Astrocyte of the cerebellum (primary cell): ENCODE measurements around the gene RFT1.

Experiments used
- DNase-seq: peaks from one replicate; pipeline ENCODE4 v3.0.0-alpha.2; 2011; ENCODE audit warnings: low read depth
- H3K4me3 ChIP-seq: 2 replicates; pipeline ENCODE4 v1.5.1; 2011; ENCODE audit warnings: mild to moderate bottlenecking, low read depth, low read length, moderate library complexity
- in situ Hi-C: cut with HindIII; loops from 2 replicates; pipeline ENCODE4 v1.10.0; 2017; ENCODE audit warnings: low sequenced_read_pairs
- TF ChIP-seq, protein P1 (sequence below): IDR thresholded peaks from 2 replicates; pipeline ENCODE4 v1.5.1; 2012; ENCODE audit warnings: low read length, low read depth, moderate library complexity, mild to moderate bottlenecking; ENCODE audit errors: missing control alignments

RFT1 gene

DNA sequence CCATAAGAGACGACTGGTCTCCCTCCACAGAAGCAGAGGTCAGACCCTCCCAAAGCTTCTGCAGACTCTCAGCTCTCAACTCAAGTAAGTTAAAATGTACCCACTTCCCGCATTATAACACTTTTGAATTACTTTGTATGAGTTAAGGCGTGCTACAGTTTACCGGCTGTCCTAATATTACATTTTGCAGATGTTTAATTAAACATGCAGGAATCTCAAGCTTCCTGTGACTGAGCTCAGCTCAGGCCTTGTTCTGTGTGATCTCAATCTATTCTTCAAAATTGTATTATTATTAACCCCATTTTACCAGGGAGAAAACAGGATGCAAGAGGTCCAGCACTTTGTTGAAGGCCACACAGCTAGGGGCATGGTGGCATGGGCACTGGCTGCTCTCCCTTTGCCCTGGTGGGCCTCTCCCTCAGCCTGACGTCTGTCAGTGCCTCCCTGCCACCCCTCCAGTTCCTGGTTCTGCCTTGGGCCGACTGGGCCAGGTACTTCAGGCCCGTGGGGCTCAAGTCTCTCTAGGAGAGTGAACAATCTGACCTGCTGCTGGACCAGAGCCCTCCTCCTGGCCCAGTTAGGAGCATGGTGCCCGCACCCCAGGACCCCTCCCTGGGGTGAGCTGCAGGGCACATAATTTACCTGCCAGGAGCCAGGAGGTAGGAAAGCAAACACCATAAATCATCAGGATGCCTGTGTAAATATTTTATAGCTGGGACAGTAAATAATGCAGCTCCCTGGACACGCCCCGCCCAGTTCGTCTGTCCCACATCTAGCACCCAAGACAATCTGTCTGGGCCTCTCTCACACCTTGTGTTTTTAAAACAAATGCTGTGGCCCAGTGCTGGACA, 14.9 kb upstream of the RFT1 start:
- no peak for DNase-seq
- TF ChIP-seq, protein P1, sequence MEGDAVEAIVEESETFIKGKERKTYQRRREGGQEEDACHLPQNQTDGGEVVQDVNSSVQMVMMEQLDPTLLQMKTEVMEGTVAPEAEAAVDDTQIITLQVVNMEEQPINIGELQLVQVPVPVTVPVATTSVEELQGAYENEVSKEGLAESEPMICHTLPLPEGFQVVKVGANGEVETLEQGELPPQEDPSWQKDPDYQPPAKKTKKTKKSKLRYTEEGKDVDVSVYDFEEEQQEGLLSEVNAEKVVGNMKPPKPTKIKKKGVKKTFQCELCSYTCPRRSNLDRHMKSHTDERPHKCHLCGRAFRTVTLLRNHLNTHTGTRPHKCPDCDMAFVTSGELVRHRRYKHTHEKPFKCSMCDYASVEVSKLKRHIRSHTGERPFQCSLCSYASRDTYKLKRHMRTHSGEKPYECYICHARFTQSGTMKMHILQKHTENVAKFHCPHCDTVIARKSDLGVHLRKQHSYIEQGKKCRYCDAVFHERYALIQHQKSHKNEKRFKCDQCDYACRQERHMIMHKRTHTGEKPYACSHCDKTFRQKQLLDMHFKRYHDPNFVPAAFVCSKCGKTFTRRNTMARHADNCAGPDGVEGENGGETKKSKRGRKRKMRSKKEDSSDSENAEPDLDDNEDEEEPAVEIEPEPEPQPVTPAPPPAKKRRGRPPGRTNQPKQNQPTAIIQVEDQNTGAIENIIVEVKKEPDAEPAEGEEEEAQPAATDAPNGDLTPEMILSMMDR, result no peak
- in situ Hi-C loops, result no loop called here
- H3K4me3 ChIP-seq, result no peak overlapping the region

DNA sequence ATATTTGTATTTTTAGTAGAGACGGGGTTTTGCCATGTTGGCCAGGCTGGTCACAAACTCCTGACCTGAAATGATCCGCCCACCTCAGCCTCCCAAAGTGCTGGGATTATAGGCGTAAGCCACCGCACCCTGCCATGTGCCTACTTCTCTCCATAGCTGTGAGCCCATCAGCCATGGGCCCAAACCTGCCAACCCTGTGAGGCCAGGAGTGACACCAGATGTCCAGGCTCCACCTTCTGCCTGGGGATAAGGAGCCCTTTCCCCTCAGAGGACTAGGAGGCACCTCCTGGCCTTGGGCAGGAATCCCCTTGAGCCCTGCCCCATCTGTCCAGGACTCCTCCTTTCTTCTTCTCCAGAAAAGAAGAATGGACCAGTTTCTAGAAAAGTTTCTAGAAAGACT, 14.2 kb upstream of the RFT1 start:
- TF ChIP-seq, protein P1, result no peak
- no peak overlapping the region for H3K4me3 ChIP-seq
- in situ Hi-C loops, result no loop called here

DNA sequence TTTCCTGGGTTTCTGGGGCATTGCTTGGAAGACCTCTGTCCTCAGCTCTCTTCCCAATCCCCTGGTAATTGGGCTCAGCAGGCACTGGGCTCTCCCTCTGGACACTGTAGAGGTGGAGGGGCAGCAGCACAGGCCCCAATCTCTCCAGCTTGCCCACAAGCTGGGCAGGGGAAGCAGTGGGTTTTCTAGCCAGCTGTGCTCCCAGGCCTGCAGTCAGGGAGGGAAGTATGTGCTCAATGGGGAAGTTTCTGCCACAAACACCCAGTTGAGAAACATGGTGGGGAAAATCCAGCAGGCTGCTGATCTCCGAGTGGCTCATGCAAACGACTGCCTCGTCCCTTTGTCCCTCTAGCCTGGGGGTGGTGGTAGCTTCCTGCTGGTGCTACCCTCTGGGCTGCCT, 12.8 kb upstream of the RFT1 start:
- no peak overlapping the region for H3K4me3 ChIP-seq
- TF ChIP-seq, protein P1, result no peak
- in situ Hi-C loops, result no loop called here
- no peak for DNase-seq

More for the DNA sequence above, 14.2 kb upstream of the RFT1 start:
- DNase-seq, result no peak

DNA sequence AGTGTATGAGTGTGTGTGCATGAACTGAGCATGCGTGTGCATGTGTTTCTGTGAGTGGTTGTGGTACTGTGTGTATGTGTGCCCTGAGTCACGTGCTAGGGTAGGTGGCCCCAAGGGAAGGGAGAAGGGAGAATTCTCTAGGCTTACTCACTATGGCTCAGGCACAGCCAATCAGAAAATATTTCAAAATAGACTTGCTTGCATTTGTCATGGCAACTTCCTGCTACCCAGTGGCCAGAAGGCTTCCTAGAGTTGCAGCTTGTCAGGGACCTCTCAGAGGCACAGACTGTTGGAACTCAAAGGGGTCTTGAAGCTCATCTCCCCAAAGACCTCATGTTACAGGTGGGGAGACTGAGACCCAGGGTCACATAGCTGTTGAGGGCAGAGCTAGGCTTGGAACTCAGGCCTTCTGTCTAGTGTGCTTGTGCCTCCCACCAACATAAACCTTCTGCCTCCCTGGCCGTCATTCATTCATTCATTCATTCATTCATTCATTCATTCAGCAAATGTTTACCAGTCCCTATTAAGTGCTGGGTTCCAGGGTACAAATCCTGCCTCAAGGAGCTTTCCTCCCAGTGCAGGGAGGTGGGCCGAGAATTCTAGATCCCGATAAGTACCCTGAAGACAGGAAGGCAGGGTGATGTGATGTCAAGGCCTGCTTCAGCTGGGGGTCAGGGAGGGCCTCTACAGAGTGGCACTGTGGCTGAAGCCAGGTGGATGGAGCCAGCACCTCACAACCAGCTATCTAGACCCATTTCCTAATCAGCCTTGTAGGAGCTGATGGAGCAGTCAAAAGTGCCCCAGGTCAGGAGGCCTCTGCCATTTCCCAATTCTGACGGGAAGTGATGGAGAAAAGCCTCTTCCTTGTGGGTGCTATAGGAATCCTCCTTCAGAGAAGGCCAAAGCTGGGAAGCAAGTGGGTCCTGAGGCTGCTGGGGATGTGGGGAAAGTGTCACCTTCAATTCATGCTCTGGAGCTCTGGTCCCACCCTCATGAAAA, 10.9 kb upstream of the RFT1 start:
- H3K4me3 ChIP-seq, result no peak overlapping the region
- in situ Hi-C loops, result no loop called here
- TF ChIP-seq, protein P1, result no peak
- DNase-seq, result no peak

DNA sequence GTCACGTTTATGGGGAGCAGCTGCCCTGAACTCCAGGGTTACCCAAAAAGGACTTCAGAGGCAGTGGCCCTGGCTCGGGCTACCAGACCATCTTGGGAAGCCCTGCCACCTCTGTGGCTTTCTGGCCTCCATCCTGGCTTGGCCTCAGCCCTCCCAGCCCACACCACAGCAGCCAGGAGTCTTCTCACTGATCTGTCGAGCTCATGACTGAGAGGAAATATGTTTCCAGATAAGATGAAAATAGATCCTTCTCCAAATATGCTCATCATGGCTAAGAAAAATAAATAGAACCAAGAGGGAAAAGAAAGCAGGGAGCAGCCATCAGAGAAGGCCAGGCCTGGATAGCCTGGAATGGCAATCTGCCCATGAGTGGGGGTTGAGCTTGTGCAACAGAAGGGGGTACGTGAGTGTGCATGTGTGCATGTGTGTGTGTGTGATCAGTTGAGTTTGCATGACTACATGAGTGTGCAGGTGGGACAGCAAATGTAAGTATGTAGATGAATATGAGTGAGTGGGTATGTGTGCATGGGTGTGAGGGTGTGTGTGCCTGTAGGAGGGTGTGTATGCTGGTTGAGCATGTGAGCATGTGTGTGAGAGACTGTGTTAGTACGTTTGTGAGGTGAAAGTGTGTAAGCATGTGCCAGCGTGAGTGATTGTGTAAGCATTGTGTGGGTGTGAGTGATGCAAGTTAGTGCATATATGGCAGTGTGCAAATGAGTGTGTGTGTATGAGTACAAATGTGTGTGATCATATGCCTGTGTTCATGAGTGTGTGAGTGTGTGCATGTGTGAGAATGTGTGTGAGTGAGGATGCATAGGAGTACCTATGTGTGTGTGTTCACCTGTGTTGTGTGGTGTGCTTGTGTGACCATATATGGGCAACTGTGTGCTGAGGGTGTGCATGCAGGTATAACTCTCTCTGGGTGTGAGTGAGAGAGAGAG, 9.9 kb upstream of the RFT1 start:
- in situ Hi-C loops, result no loop called here
- TF ChIP-seq, protein P1, result no peak
- no peak overlapping the region for H3K4me3 ChIP-seq
- DNase-seq, result no peak
